Measurements from ENCODE around the gene PTPRS.

PTPRS gene

DNA sequence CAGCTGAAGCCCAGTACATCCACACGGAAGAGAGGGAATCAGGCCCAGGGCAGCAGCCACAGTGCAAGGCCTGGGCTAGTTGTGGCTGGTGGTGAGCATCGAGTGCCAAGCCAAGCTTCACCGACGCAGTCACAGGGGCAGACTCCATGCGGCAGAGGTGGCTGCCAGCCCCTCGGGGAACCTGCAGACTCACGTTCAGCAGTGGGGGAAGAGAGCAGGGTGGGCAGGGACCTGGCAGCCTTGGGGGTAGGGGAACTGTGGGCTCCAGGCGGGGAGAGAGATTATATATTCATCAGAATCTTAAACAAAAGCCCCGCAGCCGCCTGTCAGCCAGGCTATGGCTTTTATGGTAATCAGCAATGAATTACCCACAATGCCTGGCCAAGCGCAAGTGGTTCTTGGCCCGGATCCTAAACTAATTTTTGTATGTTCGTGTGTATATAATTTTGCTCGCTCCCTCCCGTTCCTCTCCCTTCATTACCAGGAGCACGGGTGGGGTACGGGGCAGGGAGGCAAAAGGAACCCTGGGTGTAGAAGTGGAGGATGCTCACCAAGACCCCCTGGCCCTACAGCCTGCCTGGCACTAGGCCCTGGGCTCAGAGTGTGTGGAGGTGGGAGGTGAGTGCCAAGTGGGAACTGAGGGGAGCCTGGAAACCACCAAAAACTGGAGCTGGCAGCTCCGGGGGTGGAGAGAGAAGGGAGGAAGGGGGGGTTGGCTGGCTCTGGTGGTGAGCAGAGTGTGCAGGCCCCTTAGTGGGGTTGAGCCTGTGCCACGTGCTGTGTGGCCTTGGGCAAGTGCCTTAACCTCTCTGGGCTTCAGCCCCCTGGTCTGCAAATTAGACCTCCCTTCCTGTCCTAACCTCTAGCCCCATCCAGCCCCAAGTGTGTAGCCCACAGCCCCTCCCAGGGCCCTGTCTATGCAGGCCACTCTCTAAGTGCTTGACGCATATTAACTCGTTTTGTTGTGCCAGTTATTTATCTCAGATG lies 31.9 kb downstream of the PTPRS start (continued):
- no peak for TF ChIP-seq ZNF560 (tag by site-specific recombination; IDR thresholded peaks at IDR 0.05; ENCODE audit: borderline replicate concordance)
- TF ChIP-seq ZNF266 (tag by site-specific recombination; IDR thresholded peaks at IDR 0.05; ENCODE audit: low read depth), result no peak
- TF ChIP-seq ZNF623 (tag by site-specific recombination; IDR thresholded peaks at IDR 0.05), result peak; percentile 75
- peak; percentile 58 for TF ChIP-seq ZNF335 (tag by site-specific recombination; conservative IDR thresholded peaks at IDR 0.05)
- no peak for TF ChIP-seq ZNF544 (tag by site-specific recombination; IDR thresholded peaks at IDR 0.05)
- peak; percentile 60 for TF ChIP-seq SP3 (tag by site-specific recombination; IDR thresholded peaks at IDR 0.05)
- TF ChIP-seq ZNF843 (tag by site-specific recombination; IDR thresholded peaks at IDR 0.05), result peak; percentile 72
- no peak; the same call in none of the 2 replicates for TF ChIP-seq ZNF423 (tag by site-specific recombination; IDR thresholded peaks at IDR 0.05)
- no peak for TF ChIP-seq ZNF514 (tag by site-specific recombination; IDR thresholded peaks at IDR 0.05)
- TF ChIP-seq ZNF785 (tag by site-specific recombination; IDR thresholded peaks at IDR 0.05), result peak; percentile 82; the same call in 1 of the 2 replicates
- TF ChIP-seq ZNF792 (tag by site-specific recombination; IDR thresholded peaks at IDR 0.05), result 0 out of 2 replicates have a peak, but pooled peaks have one; percentile 13
- no peak for TF ChIP-seq SETDB1 (IDR thresholded peaks at IDR 0.05; ENCODE audit: insufficient read length, low read length)
- peak; percentile 87 for TF ChIP-seq ZNF610 (tag by site-specific recombination; IDR thresholded peaks at IDR 0.05; ENCODE audit: borderline replicate concordance)
- TF ChIP-seq SCRT2 (tag by site-specific recombination; IDR thresholded peaks at IDR 0.05), result peak; percentile 72; the same call in 1 of the 2 replicates
- TF ChIP-seq, protein P1, sequence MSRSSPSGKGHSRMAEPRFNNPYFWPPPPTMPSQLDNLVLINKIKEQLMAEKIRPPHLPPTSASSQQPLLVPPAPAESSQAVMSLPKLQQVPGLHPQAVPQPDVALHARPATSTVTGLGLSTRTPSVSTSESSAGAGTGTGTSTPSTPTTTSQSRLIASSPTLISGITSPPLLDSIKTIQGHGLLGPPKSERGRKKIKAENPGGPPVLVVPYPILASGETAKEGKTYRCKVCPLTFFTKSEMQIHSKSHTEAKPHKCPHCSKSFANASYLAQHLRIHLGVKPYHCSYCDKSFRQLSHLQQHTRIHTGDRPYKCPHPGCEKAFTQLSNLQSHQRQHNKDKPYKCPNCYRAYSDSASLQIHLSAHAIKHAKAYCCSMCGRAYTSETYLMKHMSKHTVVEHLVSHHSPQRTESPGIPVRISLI (tag by site-specific recombination; IDR thresholded peaks at IDR 0.05), result no peak
- TF ChIP-seq ZNF48 (tag by site-specific recombination; IDR thresholded peaks at IDR 0.05), result no peak
- no peak for TF ChIP-seq ZNF302 (tag by site-specific recombination; IDR thresholded peaks at IDR 0.05; ENCODE audit: low read depth)
- no peak for TF ChIP-seq GLI2 (tag by site-specific recombination; IDR thresholded peaks at IDR 0.05; ENCODE audit: borderline replicate concordance, low read depth)
- no peak; the same call in none of the 2 replicates for TF ChIP-seq KLF10 (tag by site-specific recombination; IDR thresholded peaks at IDR 0.05)
- TF ChIP-seq ZNF585B (tag by site-specific recombination; IDR thresholded peaks at IDR 0.05), result no peak
- TF ChIP-seq ZNF140 (tag by site-specific recombination; IDR thresholded peaks at IDR 0.05), result no peak
- peak; percentile 85; the same call in 1 of the 2 replicates for TF ChIP-seq ZNF501 (tag by site-specific recombination; IDR thresholded peaks at IDR 0.05)
- 0 out of 2 replicates have a peak, but pooled peaks have one; percentile 42 for TF ChIP-seq ZFP37 (tag by site-specific recombination; IDR thresholded peaks at IDR 0.05)
- TF ChIP-seq ZNF529 (tag by site-specific recombination; IDR thresholded peaks at IDR 0.05; ENCODE audit: insufficient replicate concordance), result peak; percentile 12
- no peak for TF ChIP-seq ZNF830 (tag by site-specific recombination; IDR thresholded peaks at IDR 0.05; ENCODE audit: low read depth)
- TF ChIP-seq, protein P2, sequence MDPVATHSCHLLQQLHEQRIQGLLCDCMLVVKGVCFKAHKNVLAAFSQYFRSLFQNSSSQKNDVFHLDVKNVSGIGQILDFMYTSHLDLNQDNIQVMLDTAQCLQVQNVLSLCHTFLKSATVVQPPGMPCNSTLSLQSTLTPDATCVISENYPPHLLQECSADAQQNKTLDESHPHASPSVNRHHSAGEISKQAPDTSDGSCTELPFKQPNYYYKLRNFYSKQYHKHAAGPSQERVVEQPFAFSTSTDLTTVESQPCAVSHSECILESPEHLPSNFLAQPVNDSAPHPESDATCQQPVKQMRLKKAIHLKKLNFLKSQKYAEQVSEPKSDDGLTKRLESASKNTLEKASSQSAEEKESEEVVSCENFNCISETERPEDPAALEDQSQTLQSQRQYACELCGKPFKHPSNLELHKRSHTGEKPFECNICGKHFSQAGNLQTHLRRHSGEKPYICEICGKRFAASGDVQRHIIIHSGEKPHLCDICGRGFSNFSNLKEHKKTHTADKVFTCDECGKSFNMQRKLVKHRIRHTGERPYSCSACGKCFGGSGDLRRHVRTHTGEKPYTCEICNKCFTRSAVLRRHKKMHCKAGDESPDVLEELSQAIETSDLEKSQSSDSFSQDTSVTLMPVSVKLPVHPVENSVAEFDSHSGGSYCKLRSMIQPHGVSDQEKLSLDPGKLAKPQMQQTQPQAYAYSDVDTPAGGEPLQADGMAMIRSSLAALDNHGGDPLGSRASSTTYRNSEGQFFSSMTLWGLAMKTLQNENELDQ (tag by site-specific recombination; IDR thresholded peaks at IDR 0.05; ENCODE audit: low read depth), result peak; percentile 93
- TF ChIP-seq ZNF10 (tag by site-specific recombination; IDR thresholded peaks at IDR 0.05), result no peak; the same call in 1 of the 2 replicates
- TF ChIP-seq ZNF530 (tag by site-specific recombination; IDR thresholded peaks at IDR 0.05; ENCODE audit: low read depth), result no peak
- TF ChIP-seq ZNF548 (tag by site-specific recombination; IDR thresholded peaks at IDR 0.05), result no peak
- TF ChIP-seq, protein P3, sequence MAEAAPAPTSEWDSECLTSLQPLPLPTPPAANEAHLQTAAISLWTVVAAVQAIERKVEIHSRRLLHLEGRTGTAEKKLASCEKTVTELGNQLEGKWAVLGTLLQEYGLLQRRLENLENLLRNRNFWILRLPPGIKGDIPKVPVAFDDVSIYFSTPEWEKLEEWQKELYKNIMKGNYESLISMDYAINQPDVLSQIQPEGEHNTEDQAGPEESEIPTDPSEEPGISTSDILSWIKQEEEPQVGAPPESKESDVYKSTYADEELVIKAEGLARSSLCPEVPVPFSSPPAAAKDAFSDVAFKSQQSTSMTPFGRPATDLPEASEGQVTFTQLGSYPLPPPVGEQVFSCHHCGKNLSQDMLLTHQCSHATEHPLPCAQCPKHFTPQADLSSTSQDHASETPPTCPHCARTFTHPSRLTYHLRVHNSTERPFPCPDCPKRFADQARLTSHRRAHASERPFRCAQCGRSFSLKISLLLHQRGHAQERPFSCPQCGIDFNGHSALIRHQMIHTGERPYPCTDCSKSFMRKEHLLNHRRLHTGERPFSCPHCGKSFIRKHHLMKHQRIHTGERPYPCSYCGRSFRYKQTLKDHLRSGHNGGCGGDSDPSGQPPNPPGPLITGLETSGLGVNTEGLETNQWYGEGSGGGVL (tag by site-specific recombination; IDR thresholded peaks at IDR 0.05), result peak; percentile 96
- peak; percentile 69; the same call in 1 of the 2 replicates for TF ChIP-seq ZNF561 (tag by site-specific recombination; IDR thresholded peaks at IDR 0.05; ENCODE audit: borderline replicate concordance)
- TF ChIP-seq, protein P4, sequence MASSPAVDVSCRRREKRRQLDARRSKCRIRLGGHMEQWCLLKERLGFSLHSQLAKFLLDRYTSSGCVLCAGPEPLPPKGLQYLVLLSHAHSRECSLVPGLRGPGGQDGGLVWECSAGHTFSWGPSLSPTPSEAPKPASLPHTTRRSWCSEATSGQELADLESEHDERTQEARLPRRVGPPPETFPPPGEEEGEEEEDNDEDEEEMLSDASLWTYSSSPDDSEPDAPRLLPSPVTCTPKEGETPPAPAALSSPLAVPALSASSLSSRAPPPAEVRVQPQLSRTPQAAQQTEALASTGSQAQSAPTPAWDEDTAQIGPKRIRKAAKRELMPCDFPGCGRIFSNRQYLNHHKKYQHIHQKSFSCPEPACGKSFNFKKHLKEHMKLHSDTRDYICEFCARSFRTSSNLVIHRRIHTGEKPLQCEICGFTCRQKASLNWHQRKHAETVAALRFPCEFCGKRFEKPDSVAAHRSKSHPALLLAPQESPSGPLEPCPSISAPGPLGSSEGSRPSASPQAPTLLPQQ (tag by site-specific recombination; IDR thresholded peaks at IDR 0.05), result peak; percentile 73; the same call in 1 of the 2 replicates
- no peak for TF ChIP-seq ZNF155 (tag by site-specific recombination; IDR thresholded peaks at IDR 0.05)
- TF ChIP-seq OSR2 (tag by site-specific recombination; IDR thresholded peaks at IDR 0.05), result no peak
